HG02610 (cell line): ENCODE measurements around the gene RIOK3.
"Not testable (repeated sequence)": the region's sequence is repeated elsewhere in the genome, so short reads cannot be mapped to it uniquely, and the experiment has no call there.

Experiments used
- ATAC-seq: cut with Tn5 transposase; IDR thresholded peaks from one replicate; pipeline ENCODE4 v1.9.1; 2021; ENCODE audit warnings: mild to moderate bottlenecking, moderate library complexity; ENCODE audit not compliant: unreplicated experiment

The RIOK3 gene

GRCh38 chr18:23494992-23495391, 41.9 kb downstream of the RIOK3 start:
- ATAC-seq: no peak

- no peak for ATAC-seq
Observed at GRCh38 chr18:23495723-23496440, 42.8 kb downstream of the RIOK3 start.

GRCh38 chr18:23498117-23498516, 45.0 kb downstream of the RIOK3 start:
- no peak for ATAC-seq

GRCh38 chr18:23498877-23499276, 45.8 kb downstream of the RIOK3 start:
- peak; percentile 31 for ATAC-seq

GRCh38 chr18:23499291-23499781, 46.2 kb downstream of the RIOK3 start:
- ATAC-seq: no peak

- ATAC-seq: no peak
Observed at GRCh38 chr18:23501626-23502025, 48.5 kb downstream of the RIOK3 start.

GRCh38 chr18:23502516-23503037, 49.5 kb downstream of the RIOK3 start:
- no peak for ATAC-seq

- ATAC-seq: peak; percentile 81
Observed at GRCh38 chr18:23503038-23503962, 50.2 kb downstream of the RIOK3 start, which contains the start of gene RMC1. Gene RMC1, plus strand, starts transcription at chr18:23503511. Its CDS starts 108 bp downstream, at chr18:23503619.

- no peak for ATAC-seq
Observed at GRCh38 chr18:23503963-23504344, 50.9 kb downstream of the RIOK3 start.

- peak; percentile 52 for ATAC-seq
Observed at GRCh38 chr18:23504720-23505119, 51.6 kb downstream of the RIOK3 start.

GRCh38 chr18:23506393-23506792, 53.3 kb downstream of the RIOK3 start:
- no peak for ATAC-seq

- not testable (repeated sequence) for ATAC-seq
Observed at GRCh38 chr18:23510923-23511322, 57.8 kb downstream of the RIOK3 start.

- not testable (repeated sequence) for ATAC-seq
Observed at GRCh38 chr18:23512216-23512615, 59.1 kb downstream of the RIOK3 start.

- no peak for ATAC-seq
Observed at GRCh38 chr18:23512641-23513040, 59.6 kb downstream of the RIOK3 start.

- peak; percentile 79 for ATAC-seq
Observed at GRCh38 chr18:23515911-23516546, 62.9 kb downstream of the RIOK3 start.

- ATAC-seq: no peak
Observed at GRCh38 chr18:23519734-23520133, 66.6 kb downstream of the RIOK3 start.

- no peak for ATAC-seq
Observed at GRCh38 chr18:23521271-23521670, 68.2 kb downstream of the RIOK3 start.

GRCh38 chr18:23521907-23522306, 68.8 kb downstream of the RIOK3 start:
- ATAC-seq: no peak

- peak; percentile 54 for ATAC-seq
Observed at GRCh38 chr18:23523429-23524212, 70.5 kb downstream of the RIOK3 start.

GRCh38 chr18:23524213-23524707, 71.2 kb downstream of the RIOK3 start:
- ATAC-seq: no peak
